Psoas muscle (tissue), 8 donors: ENCODE measurements around the gene KIAA1191. TPM values are rescaled to one million over a fixed set of nuclear protein-coding genes. Genes with fewer than 3 reads are reported as not detected.
"Not testable (repeated sequence)": the region's sequence is repeated elsewhere in the genome, so short reads cannot be mapped to it uniquely, and the experiment has no call there.

ENCODE experiments used
- ATAC-seq, 4 donors: fragments of 200-7000 bp; cut with Tn5 transposase; one replicate each; pipeline ENCODE4 v1.9.1; 2020; ENCODE audit warnings: moderate library complexity in 3 of 4, mild to moderate bottlenecking in 2 of 4
- DNase-seq, 2 donors: peaks; one replicate each; pipeline ENCODE4 v3.0.0-alpha.2; 2020
- H3K27ac ChIP-seq: fragments of 200-600 bp; one replicate; pipeline ENCODE4 v1.8.0; 2022
- H3K27me3 ChIP-seq, 3 donors: fragments of 200-600 bp in 1 of 3; one replicate each; pipeline versions ENCODE4 v1.6.1 to v1.8.0; 2013 to 2022; ENCODE audit warnings: low read length in 2 of 3, mild to moderate bottlenecking in 2 of 3, moderate library complexity in 1 of 3; ENCODE audit not compliant: insufficient read depth in 3 of 3
- H3K36me3 ChIP-seq, 2 donors: fragments of 200-600 bp in 1 of 2; one replicate each; pipeline versions ENCODE4 v1.6.1 to v1.8.0; 2013 to 2022; ENCODE audit warnings: low read depth in 1 of 2, mild to moderate bottlenecking in 1 of 2, moderate library complexity in 1 of 2; ENCODE audit not compliant: insufficient read depth in 1 of 2
- H3K4me1 ChIP-seq: fragments of 200-600 bp; one replicate; pipeline ENCODE4 v1.8.0; 2022
- H3K4me3 ChIP-seq: fragments of 200-600 bp; one replicate; pipeline ENCODE4 v1.8.0; 2022; ENCODE audit warnings: mild to moderate bottlenecking
- H3K9me3 ChIP-seq: fragments of 200-600 bp; one replicate; pipeline ENCODE4 v1.8.0; 2022
- CTCF ChIP-seq: fragments of 200-600 bp; IDR thresholded peaks from one replicate; pipeline ENCODE4 v1.8.0; 2022; ENCODE audit warnings: antibody characterized with exemption
- WGBS, 3 donors: extraction: QIAGEN DNeasy Blood & Tissue Kit; methylation state at CpG; one replicate each; pipeline versions ENCODE4 v1.1.6 to v1.1.7; 2013; 5-methylcytosine and 5-hydroxymethylcytosine counted together
- intact Hi-C, 2 donors: fragments of 100-400 bp; cut with DNase I; formaldehyde crosslinking; loops; one replicate each; pipeline versions ENCODE4 v1.11.0 to v1.14.2; 2022
- polyA plus RNA-seq, 3 donors: library from polyadenylated mRNA; stranded (reverse); fragments of 200-250 nt; gene quantifications; one replicate each; pipeline ENCODE4 v1.2.3, GENCODE V29; 2013
- total RNA-seq, 4 donors: library from RNA; stranded (reverse); fragmentation: NEBNext Ultra II Directional in 2 of 4; extraction: Animal tissue kit (Norgen Biotek cat#: 25700) in 2 of 4; gene quantifications; one replicate each; pipeline versions ENCODE4 v1.2.1 to v1.2.4, GENCODE V29; 2021 to 2023
- donor health status: healthy with polysubstance abuse.
- donor health status: DM: no; HTN: no; CAD: no; lungs with moderate emphysema.
- donor health status: Bipolar disorder and iron deficiency.
- donor health status: healthy.
- donor health status: DM: yes; HTN: yes; CAD: no.
- donor health status: DM: no; HTN: no; CAD: no.
- donor health status: DM: no; HTN: no; CAD: no.
- donor health status: DM: yes; HTN: yes; CAD: no.

Gene KIAA1191
- total and polyA plus RNA-seq, 7 donors = 27.0 to 201 (median 69.3) TPM

GRCh38 chr5:176317534-176318374, 43.8 kb downstream of the KIAA1191 start:
- peaks cover 3 to 42% of the 10 kb centered on the region in 2 donors for H3K36me3 ChIP-seq
- DNase-seq (no peak), ATAC-seq (no peak)
- no peak overlapping the region for H3K27ac ChIP-seq
- intact Hi-C loops = no loop called here
- WGBS, 3 donors = 89 to 92% (median 90%) methylated on average over 7 of the region's 7 CpGs
- H3K9me3 ChIP-seq = no peaks in the 10 kb centered on the region
- TF ChIP-seq CTCF = no peak
- H3K27me3 ChIP-seq = no peaks in the 10 kb centered on the region
- no peak overlapping the region for H3K4me3 ChIP-seq
- no peaks in the 10 kb centered on the region for H3K4me1 ChIP-seq

- H3K4me3 ChIP-seq, H3K27ac ChIP-seq, intact Hi-C loops, H3K27me3 ChIP-seq, DNase-seq, ATAC-seq, H3K9me3 ChIP-seq, H3K4me1 ChIP-seq: not testable (repeated sequence)
- peaks cover 0 to 16% of the 10 kb centered on the region in 2 donors for H3K36me3 ChIP-seq
- WGBS, 3 donors = 95% methylated on average over 8 to 16 of the region's 31 CpGs
These were observed 56.2 kb downstream of the KIAA1191 start for GRCh38 chr5:176305356-176305755.

Other genes with a start within 250 kb of the KIAA1191 start
- gene SIMC1, start 123.3 kb downstream of the KIAA1191 start, total RNA-seq = 10 to 100 TPM in 2 of 4 donors, 1 to 10 TPM in 2; 7.1 to 17.0 (median 10.3) TPM
- gene SIMC1, start 123.3 kb downstream of the KIAA1191 start, polyA plus RNA-seq = 1 to 10 TPM; 2.0 to 7.6 (median 5.3) TPM
- gene ARL10, start 3.7 kb upstream of the KIAA1191 start, total RNA-seq = 1 to 10 TPM; 3.1 to 6.6 (median 5.0) TPM
- gene ARL10, start 3.7 kb upstream of the KIAA1191 start, polyA plus RNA-seq = 1 to 10 TPM; 1.6 to 5.3 (median 3.9) TPM
- 10 to 100 TPM; 35.6 to 76.2 (median 59.9) TPM for gene NOP16, start 26.8 kb upstream of the KIAA1191 start, total RNA-seq
- gene NOP16, start 26.8 kb upstream of the KIAA1191 start, polyA plus RNA-seq = 100 to 1,000 TPM in 1 of 3 donors, 10 to 100 TPM in 2; 87.5 to 206 (median 90.4) TPM
- gene HIGD2A, start 27.0 kb upstream of the KIAA1191 start, total RNA-seq = 100 to 1,000 TPM; 181 to 215 (median 212) TPM
- gene HIGD2A, start 27.0 kb upstream of the KIAA1191 start, polyA plus RNA-seq = 100 to 1,000 TPM; 223 to 429 (median 332) TPM
- gene CLTB, start 54.8 kb upstream of the KIAA1191 start, total RNA-seq = 100 to 1,000 TPM; 162 to 223 (median 217) TPM
- 100 to 1,000 TPM; 246 to 413 (median 340) TPM for gene CLTB, start 54.8 kb upstream of the KIAA1191 start, polyA plus RNA-seq
- 10 to 100 TPM; 11.0 to 22.8 (median 14.4) TPM for gene FAF2, start 86.6 kb upstream of the KIAA1191 start, total RNA-seq
- gene FAF2, start 86.6 kb upstream of the KIAA1191 start, polyA plus RNA-seq = 10 to 100 TPM in 2 of 3 donors, 1 to 10 TPM in 1; 8.4 to 20.4 (median 14.7) TPM
- 10 to 100 TPM; 14.2 to 22.4 (median 16.5) TPM for gene RNF44, start 175.6 kb upstream of the KIAA1191 start, total RNA-seq
- gene RNF44, start 175.6 kb upstream of the KIAA1191 start, polyA plus RNA-seq = 10 to 100 TPM in 1 of 3 donors, 1 to 10 TPM in 2; 5.6 to 10.1 (median 8.3) TPM
- under 1 TPM in 2 of 4 donors, not detected in 2; 0.13 to 0.30 TPM for gene CDHR2, start 187.6 kb upstream of the KIAA1191 start, total RNA-seq
- gene CDHR2, start 187.6 kb upstream of the KIAA1191 start, polyA plus RNA-seq = under 1 TPM in 2 of 3 donors, not detected in 1; 0.03 to 0.16 TPM
- under 1 TPM; 0.21 to 0.71 (median 0.37) TPM for gene GPRIN1, start 248.4 kb upstream of the KIAA1191 start, total RNA-seq
- gene GPRIN1, start 248.4 kb upstream of the KIAA1191 start, polyA plus RNA-seq = 1 to 10 TPM in 1 of 3 donors, under 1 TPM in 2; 0.18 to 1.2 (median 0.23) TPM